ENCODE data around the gene IP6K2.

The IP6K2 gene

GRCh38 chr3:48674505-48674904 is 42.5 kb downstream of the IP6K2 start:
- no peak overlapping the region for H3K27ac ChIP-seq (ENCODE audit: low read depth, low read length)
- H3K9ac ChIP-seq (ENCODE audit: low read depth in 1 of 2, low read length in 2 of 2): no peak overlapping the region
- H3K4me1 ChIP-seq (ENCODE audit: control insufficient read depth in 1 of 2, insufficient read depth in 2 of 2, low read length in 2 of 2): no peaks in the 10 kb centered on the region

GRCh38 chr3:48672522-48672921 is 44.5 kb downstream of the IP6K2 start:
- Histone ChIP-seq H3K9ac (ENCODE audit: low read depth in 1 of 2, low read length in 2 of 2) (no peak overlapping the region), H3K36me3 (ENCODE audit: control insufficient read depth in 1 of 2, insufficient read depth in 2 of 2, low read length in 2 of 2) (peaks cover 8 to 25% of the 10 kb centered on the region in 2 donors), H3K27ac (ENCODE audit: low read depth, low read length) (no peak overlapping the region), H3K4me3 (ENCODE audit: low read depth in 1 of 2, low read length in 2 of 2) (no peak overlapping the region), H3K4me1 (ENCODE audit: control insufficient read depth in 1 of 2, insufficient read depth in 2 of 2, low read length in 2 of 2) (no peaks in the 10 kb centered on the region), H3K27me3 (ENCODE audit: control insufficient read depth in 1 of 2, insufficient read depth in 2 of 2, low read length in 2 of 2) (no peaks in the 10 kb centered on the region), H3K9me3 (ENCODE audit: control insufficient read depth in 1 of 2, low read length in 2 of 2) (no peaks in the 10 kb centered on the region)

More at GRCh38 chr3:48674505-48674904, 42.5 kb downstream of the IP6K2 start:
- Histone ChIP-seq H3K9me3 (ENCODE audit: control insufficient read depth in 1 of 2, low read length in 2 of 2) (no peaks in the 10 kb centered on the region), H3K4me3 (ENCODE audit: low read depth in 1 of 2, low read length in 2 of 2) (no peak overlapping the region), H3K36me3 (ENCODE audit: control insufficient read depth in 1 of 2, insufficient read depth in 2 of 2, low read length in 2 of 2) (peaks cover 8 to 44% of the 10 kb centered on the region in 2 donors), H3K27me3 (ENCODE audit: control insufficient read depth in 1 of 2, insufficient read depth in 2 of 2, low read length in 2 of 2) (no peaks in the 10 kb centered on the region)

- H3K9me3 ChIP-seq (ENCODE audit: control insufficient read depth in 1 of 2, low read length in 2 of 2): no peaks in the 10 kb centered on the region
- H3K9ac ChIP-seq (ENCODE audit: low read depth in 1 of 2, low read length in 2 of 2): no peak overlapping the region
- H3K4me3 ChIP-seq (ENCODE audit: low read depth in 1 of 2, low read length in 2 of 2): no peak overlapping the region
- no peaks in the 10 kb centered on the region for H3K27me3 ChIP-seq (ENCODE audit: control insufficient read depth in 1 of 2, insufficient read depth in 2 of 2, low read length in 2 of 2)
- H3K27ac ChIP-seq (ENCODE audit: low read depth, low read length): no peak overlapping the region
- no peaks in the 10 kb centered on the region for H3K36me3 ChIP-seq (ENCODE audit: control insufficient read depth in 1 of 2, insufficient read depth in 2 of 2, low read length in 2 of 2)
- H3K4me1 ChIP-seq (ENCODE audit: control insufficient read depth in 1 of 2, insufficient read depth in 2 of 2, low read length in 2 of 2): peaks cover 0 to 13% of the 10 kb centered on the region in 2 donors
These were observed 52.1 kb downstream of the IP6K2 start for GRCh38 chr3:48664929-48665328.

- H3K9ac ChIP-seq (ENCODE audit: low read depth in 1 of 2, low read length in 2 of 2): peak overlapping the region in 1 of 2 donors; percentile 56
- no peaks in the 10 kb centered on the region for H3K36me3 ChIP-seq (ENCODE audit: control insufficient read depth in 1 of 2, insufficient read depth in 2 of 2, low read length in 2 of 2)
- H3K4me3 ChIP-seq (ENCODE audit: low read depth in 1 of 2, low read length in 2 of 2): peak overlapping the region; percentile 73 to 81
- H3K9me3 ChIP-seq (ENCODE audit: control insufficient read depth in 1 of 2, low read length in 2 of 2): no peaks in the 10 kb centered on the region
- H3K27me3 ChIP-seq (ENCODE audit: control insufficient read depth in 1 of 2, insufficient read depth in 2 of 2, low read length in 2 of 2): no peaks in the 10 kb centered on the region
- H3K4me1 ChIP-seq (ENCODE audit: control insufficient read depth in 1 of 2, insufficient read depth in 2 of 2, low read length in 2 of 2): peaks cover 0 to 13% of the 10 kb centered on the region in 2 donors
- H3K27ac ChIP-seq (ENCODE audit: low read depth, low read length): no peak overlapping the region
These were observed 52.7 kb downstream of the IP6K2 start for GRCh38 chr3:48664313-48664644.

- Histone ChIP-seq H3K36me3 (ENCODE audit: control insufficient read depth in 1 of 2, insufficient read depth in 2 of 2, low read length in 2 of 2) (no peaks in the 10 kb centered on the region), H3K9ac (ENCODE audit: low read depth in 1 of 2, low read length in 2 of 2) (peak overlapping the region; percentile 49 to 56), H3K9me3 (ENCODE audit: control insufficient read depth in 1 of 2, low read length in 2 of 2) (no peaks in the 10 kb centered on the region), H3K27ac (ENCODE audit: low read depth, low read length) (peak overlapping the region; percentile 72), H3K4me3 (ENCODE audit: low read depth in 1 of 2, low read length in 2 of 2) (peak overlapping the region; percentile 73 to 81), H3K27me3 (ENCODE audit: control insufficient read depth in 1 of 2, insufficient read depth in 2 of 2, low read length in 2 of 2) (no peaks in the 10 kb centered on the region), H3K4me1 (ENCODE audit: control insufficient read depth in 1 of 2, insufficient read depth in 2 of 2, low read length in 2 of 2) (peaks cover 0 to 13% of the 10 kb centered on the region in 2 donors)
These were observed 53.3 kb downstream of the IP6K2 start for GRCh38 chr3:48663489-48664312.

- H3K9me3 ChIP-seq (ENCODE audit: control insufficient read depth in 1 of 2, low read length in 2 of 2): no peaks in the 10 kb centered on the region
- peak within 1 kb of the TSS; percentile 49 to 56 for H3K9ac ChIP-seq (ENCODE audit: low read depth in 1 of 2, low read length in 2 of 2)
- peak within 1 kb of the TSS; percentile 73 to 81 for H3K4me3 ChIP-seq (ENCODE audit: low read depth in 1 of 2, low read length in 2 of 2)
- no peaks in the 10 kb centered on the region for H3K27me3 ChIP-seq (ENCODE audit: control insufficient read depth in 1 of 2, insufficient read depth in 2 of 2, low read length in 2 of 2)
- H3K4me1 ChIP-seq (ENCODE audit: control insufficient read depth in 1 of 2, insufficient read depth in 2 of 2, low read length in 2 of 2): peaks cover 0 to 13% of the 10 kb centered on the region in 2 donors
- peak within 1 kb of the TSS; percentile 72 for H3K27ac ChIP-seq (ENCODE audit: low read depth, low read length)
- H3K36me3 ChIP-seq (ENCODE audit: control insufficient read depth in 1 of 2, insufficient read depth in 2 of 2, low read length in 2 of 2): no peaks in the 10 kb centered on the region
These were observed 54.1 kb downstream of the IP6K2 start, which contains the start of gene CELSR3 for GRCh38 chr3:48662753-48663488. Gene CELSR3, minus strand, starts transcription at chr3:48662886. Its CDS starts 252 bp downstream, at chr3:48662634.

GRCh38 chr3:48662145-48662752 is 54.8 kb downstream of the IP6K2 start:
- H3K9me3 ChIP-seq (ENCODE audit: control insufficient read depth in 1 of 2, low read length in 2 of 2): no peaks in the 10 kb centered on the region
- H3K27me3 ChIP-seq (ENCODE audit: control insufficient read depth in 1 of 2, insufficient read depth in 2 of 2, low read length in 2 of 2): no peaks in the 10 kb centered on the region
- H3K27ac ChIP-seq (ENCODE audit: low read depth, low read length): no peak overlapping the region
- no peak overlapping the region for H3K9ac ChIP-seq (ENCODE audit: low read depth in 1 of 2, low read length in 2 of 2)
- peaks cover 0 to 14% of the 10 kb centered on the region in 2 donors for H3K4me1 ChIP-seq (ENCODE audit: control insufficient read depth in 1 of 2, insufficient read depth in 2 of 2, low read length in 2 of 2)
- H3K4me3 ChIP-seq (ENCODE audit: low read depth in 1 of 2, low read length in 2 of 2): no peak overlapping the region
- no peaks in the 10 kb centered on the region for H3K36me3 ChIP-seq (ENCODE audit: control insufficient read depth in 1 of 2, insufficient read depth in 2 of 2, low read length in 2 of 2)

- Histone ChIP-seq H3K27ac (ENCODE audit: low read depth, low read length) (no peak overlapping the region), H3K9ac (ENCODE audit: low read depth in 1 of 2, low read length in 2 of 2) (no peak overlapping the region), H3K4me3 (ENCODE audit: low read depth in 1 of 2, low read length in 2 of 2) (peak overlapping the region; percentile 34 to 50), H3K27me3 (ENCODE audit: control insufficient read depth in 1 of 2, insufficient read depth in 2 of 2, low read length in 2 of 2) (no peaks in the 10 kb centered on the region), H3K36me3 (ENCODE audit: control insufficient read depth in 1 of 2, insufficient read depth in 2 of 2, low read length in 2 of 2) (no peaks in the 10 kb centered on the region), H3K4me1 (ENCODE audit: control insufficient read depth in 1 of 2, insufficient read depth in 2 of 2, low read length in 2 of 2) (peaks cover 0 to 20% of the 10 kb centered on the region in 2 donors), H3K9me3 (ENCODE audit: control insufficient read depth in 1 of 2, low read length in 2 of 2) (no peaks in the 10 kb centered on the region)
These were observed 55.4 kb downstream of the IP6K2 start for GRCh38 chr3:48661501-48662144.

GRCh38 chr3:48660800-48661400 is 56.1 kb downstream of the IP6K2 start:
- Histone ChIP-seq H3K36me3 (ENCODE audit: control insufficient read depth in 1 of 2, insufficient read depth in 2 of 2, low read length in 2 of 2) (no peaks in the 10 kb centered on the region), H3K4me3 (ENCODE audit: low read depth in 1 of 2, low read length in 2 of 2) (peak overlapping the region in 1 of 2 donors; percentile 50), H3K4me1 (ENCODE audit: control insufficient read depth in 1 of 2, insufficient read depth in 2 of 2, low read length in 2 of 2) (peaks cover 0 to 24% of the 10 kb centered on the region in 2 donors), H3K27me3 (ENCODE audit: control insufficient read depth in 1 of 2, insufficient read depth in 2 of 2, low read length in 2 of 2) (no peaks in the 10 kb centered on the region), H3K9me3 (ENCODE audit: control insufficient read depth in 1 of 2, low read length in 2 of 2) (no peaks in the 10 kb centered on the region), H3K27ac (ENCODE audit: low read depth, low read length) (no peak overlapping the region), H3K9ac (ENCODE audit: low read depth in 1 of 2, low read length in 2 of 2) (no peak overlapping the region)
